Bone marrow (tissue), 2 donors: Measurements from ENCODE around the gene CLPTM1L.

ENCODE experiments used
- DNase-seq, 2 donors: peaks; one replicate each; lab custom pipeline; 2025; lab: John Stamatoyannopoulos, UW

The CLPTM1L gene

DNA sequence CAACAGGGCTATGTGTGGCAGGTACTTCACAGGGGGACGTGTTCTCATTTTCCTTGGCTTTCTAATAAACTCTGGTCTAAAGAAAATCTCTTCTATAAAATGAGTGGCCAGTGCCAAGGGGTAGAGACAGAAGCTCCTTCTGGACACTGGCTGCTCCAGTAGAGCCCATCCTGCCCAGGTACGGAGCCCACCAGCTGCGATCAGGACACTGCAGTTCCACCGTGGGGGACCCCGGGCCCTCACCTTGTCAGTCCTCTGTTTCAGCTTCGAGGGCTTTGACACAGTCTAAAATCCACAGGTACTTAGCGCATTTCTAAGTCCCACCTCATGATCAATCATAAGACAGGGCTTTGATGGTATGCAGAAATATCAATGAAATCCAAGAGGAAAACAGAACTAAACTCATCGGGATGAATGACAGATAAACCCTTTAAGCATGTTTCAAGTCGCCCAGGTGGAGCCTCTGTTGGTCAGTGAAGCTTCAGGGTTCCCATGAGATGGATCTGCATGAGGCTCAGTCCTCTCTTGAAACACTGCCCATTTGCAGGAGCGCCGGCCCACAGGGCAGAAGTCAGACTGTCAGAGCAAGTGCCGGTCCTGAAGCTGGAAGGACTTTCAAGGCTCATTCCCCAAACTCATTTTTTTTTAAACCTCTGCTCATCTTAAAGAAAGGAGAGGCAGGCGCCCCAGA lies 29.7 kb downstream of the CLPTM1L start:
- DNase-seq = no peak

GRCh38 chr5:1314564-1314982 lies 30.3 kb downstream of the CLPTM1L start:
- DNase-seq = no peak

GRCh38 chr5:1312993-1313833 lies 31.7 kb downstream of the CLPTM1L start:
- peak in 1 of 2 donors; percentile 28 for DNase-seq

GRCh38 chr5:1312206-1312605 lies 32.7 kb downstream of the CLPTM1L start:
- no peak for DNase-seq

DNA sequence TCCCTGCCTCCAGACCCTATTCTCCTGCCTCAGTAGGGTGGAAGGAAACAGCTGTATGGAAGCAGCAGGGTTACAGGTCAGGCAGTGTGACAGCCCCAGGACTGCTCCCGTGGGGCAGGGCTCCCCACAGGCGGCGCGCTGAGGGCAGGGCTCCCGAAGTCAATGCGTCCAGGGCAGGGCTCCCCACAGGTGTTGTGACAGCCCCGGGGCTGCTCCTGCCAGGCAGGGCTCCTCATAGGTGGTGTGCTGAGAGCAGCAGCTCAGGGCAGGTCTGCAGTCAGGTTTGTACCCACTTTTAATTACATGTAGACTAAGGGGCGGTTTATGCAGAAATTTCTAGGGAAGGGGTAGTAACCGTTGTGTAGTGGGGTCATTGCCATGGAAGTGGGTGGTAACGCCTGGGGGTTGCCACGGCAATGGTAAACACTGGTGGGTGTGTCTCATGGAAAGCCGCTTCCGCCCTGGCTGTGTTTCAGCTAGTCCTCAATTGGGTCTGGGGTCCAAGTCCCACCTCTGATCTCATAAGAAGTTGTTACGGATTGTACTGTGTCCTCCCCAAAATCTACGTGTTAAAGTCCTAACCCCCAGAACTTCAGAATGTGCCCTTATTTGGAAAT lies 33.4 kb downstream of the CLPTM1L start:
- DNase-seq = no peak

DNA sequence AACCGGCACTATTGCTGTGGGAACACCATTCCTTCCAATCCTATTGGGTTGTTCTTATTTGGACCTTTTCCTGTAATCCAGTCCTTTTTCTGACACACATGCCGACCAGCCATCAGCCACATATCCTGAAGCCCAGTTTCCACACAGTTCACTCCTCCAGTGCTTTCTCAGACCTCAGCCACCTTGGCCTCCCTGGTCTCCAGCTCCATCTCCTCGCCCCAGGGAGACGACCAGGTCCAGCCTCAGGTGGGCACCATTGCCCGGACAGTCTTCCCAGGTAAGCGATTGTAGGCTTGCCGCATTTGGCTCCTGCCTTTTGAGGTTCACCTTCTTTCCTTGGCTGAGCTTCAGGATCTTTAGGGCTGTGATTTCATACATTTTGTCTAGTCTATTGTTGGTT lies 34.8 kb downstream of the CLPTM1L start:
- no peak for DNase-seq

DNA sequence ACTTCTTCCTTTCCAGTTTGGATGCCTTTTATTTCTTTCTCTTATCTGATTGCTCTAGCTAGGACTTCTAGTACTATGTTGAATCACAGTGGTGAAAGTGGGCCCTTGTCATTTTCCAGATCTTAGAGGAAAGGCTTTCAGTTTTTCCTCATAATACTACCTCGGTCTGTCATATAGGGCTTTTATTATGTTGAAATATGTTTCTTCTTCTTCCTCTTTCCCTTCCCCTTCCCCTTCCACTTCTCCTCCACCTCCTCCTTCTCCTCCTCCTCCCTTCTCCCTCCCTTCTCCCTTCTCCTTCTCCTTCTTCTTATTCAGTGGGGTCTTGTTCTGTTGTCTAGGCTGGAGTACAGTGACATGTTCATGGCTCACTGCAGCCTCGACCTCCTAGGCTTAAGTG lies 40.9 kb downstream of the CLPTM1L start:
- no peak for DNase-seq

- no peak for DNase-seq
These were observed 42.6 kb downstream of the CLPTM1L start for GRCh38 chr5:1302258-1302657.

DNA sequence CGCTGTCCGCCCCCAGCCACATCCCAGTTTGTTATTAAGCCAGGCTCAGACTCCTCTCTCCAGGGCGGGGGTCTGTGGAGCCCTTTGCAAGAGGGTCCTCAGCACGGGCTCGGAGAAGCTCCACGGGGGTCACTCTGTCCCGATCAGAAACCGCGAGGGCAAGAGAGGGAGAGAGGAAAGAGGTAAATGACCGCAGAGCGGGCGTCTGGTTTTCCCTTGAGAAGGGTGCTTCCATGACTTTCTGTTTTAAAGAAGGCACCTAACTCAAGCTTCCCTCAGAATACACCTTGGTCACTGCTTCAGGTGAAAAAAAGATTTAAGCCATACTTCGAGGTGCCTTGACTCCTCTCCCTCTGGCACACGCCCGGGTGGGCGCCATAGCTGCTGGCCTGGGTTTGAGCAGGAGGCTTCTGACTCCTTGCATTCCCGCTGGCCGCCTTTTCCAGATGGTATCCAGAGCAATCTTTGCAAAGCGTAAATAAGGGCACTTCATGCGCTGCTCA lies 44.3 kb downstream of the CLPTM1L start:
- no peak for DNase-seq

DNA sequence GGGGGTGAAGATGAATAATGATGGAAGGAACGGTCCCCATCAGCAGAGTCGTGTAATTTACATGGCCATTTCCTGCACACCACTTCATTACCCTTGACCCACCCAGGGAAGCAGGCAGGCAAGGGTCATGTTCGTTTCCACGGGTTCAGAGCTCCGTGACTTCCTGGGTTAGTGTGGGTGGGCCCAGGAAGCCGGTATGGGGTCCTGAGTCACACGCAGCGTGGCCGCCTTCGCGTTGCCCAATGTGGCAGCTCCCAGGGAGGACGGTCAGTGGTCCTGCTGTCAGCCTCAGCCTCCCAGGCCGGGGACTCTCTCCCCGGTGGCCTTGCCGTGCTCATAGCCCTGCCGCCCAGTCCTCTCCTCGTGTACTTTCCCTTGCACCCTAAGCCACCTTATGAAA lies 44.9 kb downstream of the CLPTM1L start:
- DNase-seq = no peak

DNA sequence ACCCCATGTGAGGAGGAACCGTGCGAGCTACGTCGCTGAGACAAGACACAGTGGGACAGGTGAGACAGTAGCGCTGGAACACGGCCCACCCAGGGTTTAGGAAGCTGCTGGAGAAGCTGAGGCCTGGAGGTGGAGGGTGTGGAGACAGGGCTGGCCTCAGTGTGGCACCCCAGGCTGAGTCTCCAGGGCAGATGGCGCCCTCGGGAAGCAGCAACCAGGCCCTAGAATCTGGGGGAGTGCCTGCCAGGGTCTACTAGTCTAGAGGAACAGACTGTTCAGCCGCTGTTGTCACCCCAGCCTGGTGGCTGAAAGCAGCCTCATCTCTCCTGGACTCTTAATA lies 45.4 kb downstream of the CLPTM1L start:
- no peak for DNase-seq

DNA sequence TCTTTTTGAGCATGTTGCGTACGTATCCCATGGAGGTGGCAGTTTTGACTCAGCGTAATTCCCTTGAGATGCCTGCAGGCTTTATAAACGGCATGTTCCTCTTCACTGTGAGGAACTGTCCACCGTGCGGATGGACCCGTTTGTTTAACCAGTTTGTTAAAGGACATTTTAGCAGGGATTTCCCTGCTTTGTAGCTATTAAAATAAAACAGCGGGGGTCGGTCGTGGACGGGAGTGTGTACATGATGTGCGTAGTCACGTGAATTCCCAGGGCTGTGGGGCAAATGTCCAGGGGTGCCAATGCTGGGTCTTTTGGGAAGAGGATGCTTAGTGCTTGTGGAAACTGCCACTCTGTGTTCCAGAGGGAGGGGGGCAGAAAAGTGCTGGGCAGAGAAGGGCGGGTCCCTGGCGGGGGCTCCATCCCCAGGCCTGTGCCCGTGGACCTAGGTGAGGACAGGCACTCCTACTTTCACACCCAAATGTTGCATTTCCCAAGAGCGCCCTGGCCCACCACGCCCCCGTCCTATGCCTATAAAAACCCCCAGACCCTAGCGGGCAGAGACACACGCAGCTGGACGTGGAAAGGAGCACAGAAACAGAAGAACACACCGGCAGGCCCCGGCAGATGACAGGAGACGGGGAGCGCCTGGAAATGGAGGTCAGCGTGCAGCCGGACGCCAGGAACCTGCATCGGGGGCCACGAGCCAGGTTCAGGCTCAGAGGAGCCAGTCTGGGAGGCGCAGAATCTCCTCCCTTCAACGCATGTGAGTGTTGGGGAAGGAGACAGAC lies 46.0 kb downstream of the CLPTM1L start:
- DNase-seq = no peak

- no peak for DNase-seq
These were observed 46.8 kb downstream of the CLPTM1L start for GRCh38 chr5:1298067-1298551.

DNA sequence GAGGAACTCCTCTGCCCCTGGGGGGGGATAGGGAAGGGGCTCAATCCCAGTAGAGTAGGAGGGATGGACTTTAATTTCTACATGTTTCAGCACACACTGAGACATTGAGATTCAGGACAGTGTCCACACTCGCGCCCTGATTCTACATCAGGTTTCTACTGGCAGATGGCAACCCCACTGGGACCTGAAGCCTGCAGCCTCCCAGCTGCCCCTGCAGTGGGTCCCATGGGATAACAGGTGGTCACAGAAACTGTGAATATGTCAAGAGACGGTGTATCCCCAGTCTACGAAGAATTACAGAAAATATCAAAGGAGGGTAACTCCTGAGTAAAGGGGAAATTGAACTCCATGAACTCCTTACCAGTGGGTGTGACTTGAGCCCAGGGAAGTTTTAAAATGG lies 47.7 kb downstream of the CLPTM1L start:
- no peak for DNase-seq

DNA sequence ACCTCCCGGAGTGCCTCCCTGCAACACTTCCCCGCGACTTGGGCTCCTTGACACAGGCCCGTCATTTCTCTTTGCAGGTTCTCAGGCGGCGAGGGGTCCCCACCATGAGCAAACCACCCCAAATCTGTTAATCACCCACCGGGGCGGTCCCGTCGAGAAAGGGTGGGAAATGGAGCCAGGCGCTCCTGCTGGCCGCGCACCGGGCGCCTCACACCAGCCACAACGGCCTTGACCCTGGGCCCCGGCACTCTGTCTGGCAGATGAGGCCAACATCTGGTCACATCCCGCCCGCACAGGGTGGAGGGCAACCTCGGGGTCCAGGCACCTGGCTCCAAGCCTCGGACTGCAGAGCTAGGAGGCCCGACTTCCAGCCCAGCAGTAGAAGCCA lies 49.3 kb downstream of the CLPTM1L start:
- no peak for DNase-seq

GRCh38 chr5:1294835-1295649 lies 49.9 kb downstream of the CLPTM1L start, which contains the start of gene TERT:
TSS of gene TERT (minus strand) at chr5:1295068. CDS start at chr5:1294989, 79 bp downstream.
- no peak for DNase-seq

GRCh38 chr5:1294206-1294834 lies 50.6 kb downstream of the CLPTM1L start:
- no peak for DNase-seq

DNA sequence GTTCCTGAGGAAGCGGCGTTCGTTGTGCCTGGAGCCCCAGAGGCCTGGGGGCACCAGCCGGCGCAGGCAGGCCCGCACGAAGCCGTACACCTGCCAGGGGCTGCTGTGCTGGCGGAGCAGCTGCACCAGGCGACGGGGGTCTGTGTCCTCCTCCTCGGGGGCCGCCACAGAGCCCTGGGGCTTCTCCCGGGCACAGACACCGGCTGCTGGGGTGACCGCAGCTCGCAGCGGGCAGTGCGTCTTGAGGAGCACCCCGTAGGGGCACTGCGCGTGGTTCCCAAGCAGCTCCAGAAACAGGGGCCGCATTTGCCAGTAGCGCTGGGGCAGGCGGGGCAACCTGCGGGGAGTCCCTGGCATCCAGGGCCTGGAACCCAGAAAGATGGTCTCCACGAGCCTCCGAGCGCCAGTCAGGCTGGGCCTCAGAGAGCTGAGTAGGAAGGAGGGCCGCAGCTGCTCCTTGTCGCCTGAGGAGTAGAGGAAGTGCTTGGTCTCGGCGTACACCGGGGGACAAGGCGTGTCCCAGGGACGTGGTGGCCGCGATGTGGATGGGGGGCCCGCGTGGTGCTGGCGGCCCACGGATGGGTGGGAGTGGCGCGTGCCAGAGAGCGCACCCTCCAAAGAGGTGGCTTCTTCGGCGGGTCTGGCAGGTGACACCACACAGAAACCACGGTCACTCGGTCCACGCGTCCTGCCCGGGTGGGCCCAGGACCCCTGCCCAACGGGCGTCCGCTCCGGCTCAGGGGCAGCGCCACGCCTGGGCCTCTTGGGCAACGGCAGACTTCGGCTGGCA lies 51.3 kb downstream of the CLPTM1L start:
- DNase-seq = no peak

GRCh38 chr5:1292846-1293415 lies 52.0 kb downstream of the CLPTM1L start:
- DNase-seq = no peak
